Measurements from ENCODE around the gene SNX14. TPM values are rescaled to one million over a fixed set of nuclear protein-coding genes. Genes with fewer than 3 reads are reported as not detected.

The SNX14 gene
- polyA plus RNA-seq, 1 of the 3 experiments (the other 2 are of a cell fraction), result 40.4 TPM

GRCh38 chr6:85561750-85562357 lies 31.8 kb downstream of the SNX14 start (continued):
- no peak for TF ChIP-seq RFX5 (IDR thresholded peaks at IDR 0.05; ENCODE audit: low read length)

DNA sequence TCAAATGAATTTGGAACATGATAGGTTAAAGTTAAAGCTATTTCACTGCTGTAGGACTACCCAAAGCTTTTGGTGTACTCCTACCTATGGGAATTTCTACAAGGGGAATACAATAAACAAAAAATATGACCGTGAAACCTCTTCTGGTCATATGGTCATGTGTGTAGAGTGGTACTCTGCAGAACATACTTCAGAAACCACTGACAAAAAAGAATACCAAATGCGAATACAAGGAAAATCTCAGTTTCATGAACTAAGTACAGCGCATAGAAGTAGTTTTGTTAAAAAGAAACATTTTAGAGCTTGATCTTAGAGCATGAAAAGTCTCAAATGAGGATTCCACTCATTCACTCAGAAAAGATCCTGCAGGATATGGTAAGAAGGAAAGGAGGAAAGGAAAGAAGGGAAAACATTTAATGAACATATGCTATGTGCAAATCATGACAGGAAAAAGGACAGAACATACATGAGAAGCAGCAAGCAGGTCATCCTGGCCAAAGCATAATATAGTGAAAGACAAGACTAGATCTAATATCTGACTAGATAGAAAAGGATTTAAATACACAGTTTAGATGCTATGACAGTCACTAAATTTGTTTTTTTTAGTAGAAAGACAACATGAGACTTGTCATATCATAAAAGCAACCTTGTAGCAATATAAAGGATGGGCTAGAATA lies 36.5 kb downstream of the SNX14 start:
- Histone ChIP-seq H3K9ac (no peak overlapping the region), H3K9me3 (no peaks in the 10 kb centered on the region), H3K36me3 (replicated peaks in 1 of 2; ENCODE audit: control insufficient read depth in 1 of 2, insufficient read depth in 2 of 2, low read length in 1 of 2) (peaks cover 20 to 66% of the 10 kb centered on the region in 2 experiments), H3K4me3 (ENCODE audit: low read depth in 2 of 2, low read length in 1 of 2) (no peak overlapping the region), H3F3A (replicated peaks; ENCODE audit: insufficient read depth) (peaks cover 12% of the 10 kb centered on the region), H2AFZ (ENCODE audit: low read depth) (no peak overlapping the region), H3K79me2 (ENCODE audit: insufficient read depth) (peaks cover 21% of the 10 kb centered on the region; the same call in 1 of the 2 replicates), H3K27ac (ENCODE audit: low read depth in 2 of 2, low read length in 1 of 2) (no peak overlapping the region), H4K20me1 (ENCODE audit: insufficient read depth) (no peaks in the 10 kb centered on the region), H3K27me3 (ENCODE audit: insufficient read depth) (no peaks in the 10 kb centered on the region), H3K4me2 (no peak overlapping the region), H3K9me2 (no peaks in the 10 kb centered on the region), H3K4me1 (ENCODE audit: control insufficient read depth in 1 of 2, insufficient read depth in 2 of 2, low read depth in 1 of 2, low read length in 1 of 2) (no peaks in the 10 kb centered on the region)
- ChIA-PET CTCF (interaction anchor here (1.0 kb wide), 1 partner anchor 20 kb away, joined by 3 read pairs; no protein-coding TSS in a partner anchor), POLR2A (no interaction called here)
- DNase-seq, result no peak
- WGBS (ENCODE audit: low lambda C conversion rate), result 94% methylated on average over 3 of the region's 3 CpGs
- TF ChIP-seq EP300 (IDR thresholded peaks at IDR 0.05; ENCODE audit: borderline replicate concordance in 1 of 2, low read depth in 1 of 2, low read length in 1 of 2), result no peak
- no peak for TF ChIP-seq NRF1 (IDR thresholded peaks at IDR 0.05; ENCODE audit: low read depth, low read length)
- no peak for TF ChIP-seq RAD21 (IDR thresholded peaks at IDR 0.05; ENCODE audit: low read length)
- TF ChIP-seq TCF12 (IDR thresholded peaks at IDR 0.05), result no peak
- no peak for TF ChIP-seq MEF2A (IDR thresholded peaks at IDR 0.05; ENCODE audit: borderline replicate concordance, low read depth)
- TF ChIP-seq RXRA (IDR thresholded peaks at IDR 0.05; ENCODE audit: borderline replicate concordance, low read depth), result no peak
- TF ChIP-seq, protein P1, sequence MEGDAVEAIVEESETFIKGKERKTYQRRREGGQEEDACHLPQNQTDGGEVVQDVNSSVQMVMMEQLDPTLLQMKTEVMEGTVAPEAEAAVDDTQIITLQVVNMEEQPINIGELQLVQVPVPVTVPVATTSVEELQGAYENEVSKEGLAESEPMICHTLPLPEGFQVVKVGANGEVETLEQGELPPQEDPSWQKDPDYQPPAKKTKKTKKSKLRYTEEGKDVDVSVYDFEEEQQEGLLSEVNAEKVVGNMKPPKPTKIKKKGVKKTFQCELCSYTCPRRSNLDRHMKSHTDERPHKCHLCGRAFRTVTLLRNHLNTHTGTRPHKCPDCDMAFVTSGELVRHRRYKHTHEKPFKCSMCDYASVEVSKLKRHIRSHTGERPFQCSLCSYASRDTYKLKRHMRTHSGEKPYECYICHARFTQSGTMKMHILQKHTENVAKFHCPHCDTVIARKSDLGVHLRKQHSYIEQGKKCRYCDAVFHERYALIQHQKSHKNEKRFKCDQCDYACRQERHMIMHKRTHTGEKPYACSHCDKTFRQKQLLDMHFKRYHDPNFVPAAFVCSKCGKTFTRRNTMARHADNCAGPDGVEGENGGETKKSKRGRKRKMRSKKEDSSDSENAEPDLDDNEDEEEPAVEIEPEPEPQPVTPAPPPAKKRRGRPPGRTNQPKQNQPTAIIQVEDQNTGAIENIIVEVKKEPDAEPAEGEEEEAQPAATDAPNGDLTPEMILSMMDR (IDR thresholded peaks at IDR 0.05), result no peak
- no peak for TF ChIP-seq POLR2AphosphoS5 (IDR thresholded peaks at IDR 0.05; ENCODE audit: low read depth, low read length)
- no peak for TF ChIP-seq CHD2 (IDR thresholded peaks at IDR 0.05; ENCODE audit: low read length, partially characterized antibody)
- no peak for TF ChIP-seq FOXJ3 (CRISPR knock-in tag; IDR thresholded peaks at IDR 0.05)
- TF ChIP-seq FOSL2 (IDR thresholded peaks at IDR 0.05; ENCODE audit: borderline replicate concordance, low read depth), result no peak
- TF ChIP-seq GABPA (IDR thresholded peaks at IDR 0.05; ENCODE audit: low read depth), result no peak

DNA sequence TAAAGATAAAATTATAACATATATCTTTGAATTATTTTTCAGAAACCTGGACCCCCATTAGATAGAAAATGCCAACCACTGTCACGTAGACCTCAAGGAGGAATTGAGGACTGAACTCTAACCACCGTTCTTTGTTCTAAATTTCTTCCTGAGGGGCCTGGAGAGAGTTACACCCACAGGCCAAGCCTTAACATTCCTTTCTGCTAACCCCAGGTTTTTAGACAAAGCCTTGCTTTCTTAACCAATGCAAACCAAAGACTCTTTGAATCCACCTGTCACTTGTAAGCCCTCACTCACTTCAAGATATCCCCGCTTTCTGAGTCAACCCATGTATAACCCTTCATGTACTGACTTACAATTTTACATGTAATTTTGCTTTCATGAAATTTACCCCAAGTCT lies 41.0 kb downstream of the SNX14 start:
- Histone ChIP-seq H3K9me3 (no peaks in the 10 kb centered on the region), H3K27me3 (ENCODE audit: insufficient read depth) (no peaks in the 10 kb centered on the region), H3K4me2 (no peak overlapping the region), H2AFZ (ENCODE audit: low read depth) (no peak overlapping the region), H3K9ac (no peak overlapping the region), H3K9me2 (no peaks in the 10 kb centered on the region), H3K27ac (ENCODE audit: low read depth in 2 of 2, low read length in 1 of 2) (no peak overlapping the region), H3F3A (replicated peaks; ENCODE audit: insufficient read depth) (peaks cover 11% of the 10 kb centered on the region), H3K4me3 (ENCODE audit: low read depth in 2 of 2, low read length in 1 of 2) (no peak overlapping the region), H3K36me3 (replicated peaks in 1 of 2; ENCODE audit: control insufficient read depth in 1 of 2, insufficient read depth in 2 of 2, low read length in 1 of 2) (peaks cover 25 to 67% of the 10 kb centered on the region in 2 experiments), H3K79me2 (ENCODE audit: insufficient read depth) (peaks cover 14% of the 10 kb centered on the region; the same call in 1 of the 2 replicates), H3K4me1 (ENCODE audit: control insufficient read depth in 1 of 2, insufficient read depth in 2 of 2, low read depth in 1 of 2, low read length in 1 of 2) (no peaks in the 10 kb centered on the region), H4K20me1 (ENCODE audit: insufficient read depth) (no peaks in the 10 kb centered on the region)
- 96% methylated on average over 3 of the region's 3 CpGs for WGBS (ENCODE audit: low lambda C conversion rate)
- CTCF ChIA-PET, result interaction anchor here (1.1 to 1.9 kb wide), 2 partner anchors 15 to 16 kb away, joined by 9 read pairs; no protein-coding TSS in a partner anchor
- no peak for DNase-seq
- POLR2A ChIA-PET, result no interaction called here
- TF ChIP-seq NFIC (IDR thresholded peaks at IDR 0.05; ENCODE audit: borderline replicate concordance) (no peak), USF1 (IDR thresholded peaks at IDR 0.05; ENCODE audit: borderline replicate concordance, low read depth) (no peak), MXI1 (IDR thresholded peaks at IDR 0.05; ENCODE audit: low read depth, low read length) (no peak), POLR2AphosphoS5 (IDR thresholded peaks at IDR 0.05; ENCODE audit: low read depth, low read length) (no peak), EP300 (IDR thresholded peaks at IDR 0.05; ENCODE audit: borderline replicate concordance in 1 of 2, low read depth in 1 of 2, low read length in 1 of 2) (no peak), SMC3 (IDR thresholded peaks at IDR 0.05; ENCODE audit: low read depth, low read length) (no peak), ELF1 (IDR thresholded peaks at IDR 0.05) (no peak), TAF1 (IDR thresholded peaks at IDR 0.05; ENCODE audit: borderline replicate concordance, low read depth, low read length) (no peak), FOSL2 (IDR thresholded peaks at IDR 0.05; ENCODE audit: borderline replicate concordance, low read depth) (no peak), GABPA (IDR thresholded peaks at IDR 0.05; ENCODE audit: low read depth) (no peak), RCOR1 (IDR thresholded peaks at IDR 0.05; ENCODE audit: low read length) (no peak), MEF2A (IDR thresholded peaks at IDR 0.05; ENCODE audit: borderline replicate concordance, low read depth) (no peak), FOXM1 (IDR thresholded peaks at IDR 0.05; ENCODE audit: low read depth) (no peak), GATA2 (CRISPR knock-in tag; IDR thresholded peaks at IDR 0.05) (no peak), FOXJ3 (CRISPR knock-in tag; IDR thresholded peaks at IDR 0.05) (no peak)
- TF ChIP-seq, protein P2, sequence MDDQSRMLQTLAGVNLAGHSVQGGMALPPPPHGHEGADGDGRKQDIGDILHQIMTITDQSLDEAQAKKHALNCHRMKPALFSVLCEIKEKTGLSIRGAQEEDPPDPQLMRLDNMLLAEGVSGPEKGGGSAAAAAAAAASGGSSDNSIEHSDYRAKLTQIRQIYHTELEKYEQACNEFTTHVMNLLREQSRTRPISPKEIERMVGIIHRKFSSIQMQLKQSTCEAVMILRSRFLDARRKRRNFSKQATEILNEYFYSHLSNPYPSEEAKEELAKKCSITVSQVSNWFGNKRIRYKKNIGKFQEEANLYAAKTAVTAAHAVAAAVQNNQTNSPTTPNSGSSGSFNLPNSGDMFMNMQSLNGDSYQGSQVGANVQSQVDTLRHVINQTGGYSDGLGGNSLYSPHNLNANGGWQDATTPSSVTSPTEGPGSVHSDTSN (IDR thresholded peaks at IDR 0.05), result no peak

Data from SK-N-SH (cell line).